Measurements from ENCODE around the gene GFOD2. TPM values are rescaled to one million over a fixed set of nuclear protein-coding genes. Genes with fewer than 3 reads are reported as not detected.

Gene GFOD2
- total RNA-seq, 4 donors from 2014 or later = 10.5 to 24.6 (median 17.2) TPM

DNA sequence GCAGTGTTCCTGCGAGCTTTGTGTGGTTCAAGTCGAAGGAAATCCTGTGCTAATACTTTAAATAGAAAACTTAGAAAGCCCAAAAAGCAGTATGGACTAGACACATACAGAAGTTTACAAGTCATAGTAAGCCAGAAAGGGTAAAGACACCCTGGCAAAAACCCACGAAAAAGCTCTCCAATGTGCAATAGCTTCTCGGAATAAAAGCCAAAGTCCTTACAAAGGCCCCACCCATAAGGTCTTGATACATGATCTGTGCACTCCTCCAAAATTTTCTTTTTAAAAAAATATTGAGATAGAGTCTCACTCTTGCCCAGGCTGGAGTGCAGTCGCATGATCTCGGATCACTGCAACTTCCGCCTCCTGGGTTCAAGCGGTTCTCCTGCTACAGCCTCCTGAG is 42.2 kb downstream of the GFOD2 start:
- H3K27me3 ChIP-seq = no peaks in the 10 kb centered on the region
- TF ChIP-seq EP300 (IDR thresholded peaks at IDR 0.05) (no peak), POLR2A (IDR thresholded peaks at IDR 0.05) (no peak)
- TF ChIP-seq, protein P1, sequence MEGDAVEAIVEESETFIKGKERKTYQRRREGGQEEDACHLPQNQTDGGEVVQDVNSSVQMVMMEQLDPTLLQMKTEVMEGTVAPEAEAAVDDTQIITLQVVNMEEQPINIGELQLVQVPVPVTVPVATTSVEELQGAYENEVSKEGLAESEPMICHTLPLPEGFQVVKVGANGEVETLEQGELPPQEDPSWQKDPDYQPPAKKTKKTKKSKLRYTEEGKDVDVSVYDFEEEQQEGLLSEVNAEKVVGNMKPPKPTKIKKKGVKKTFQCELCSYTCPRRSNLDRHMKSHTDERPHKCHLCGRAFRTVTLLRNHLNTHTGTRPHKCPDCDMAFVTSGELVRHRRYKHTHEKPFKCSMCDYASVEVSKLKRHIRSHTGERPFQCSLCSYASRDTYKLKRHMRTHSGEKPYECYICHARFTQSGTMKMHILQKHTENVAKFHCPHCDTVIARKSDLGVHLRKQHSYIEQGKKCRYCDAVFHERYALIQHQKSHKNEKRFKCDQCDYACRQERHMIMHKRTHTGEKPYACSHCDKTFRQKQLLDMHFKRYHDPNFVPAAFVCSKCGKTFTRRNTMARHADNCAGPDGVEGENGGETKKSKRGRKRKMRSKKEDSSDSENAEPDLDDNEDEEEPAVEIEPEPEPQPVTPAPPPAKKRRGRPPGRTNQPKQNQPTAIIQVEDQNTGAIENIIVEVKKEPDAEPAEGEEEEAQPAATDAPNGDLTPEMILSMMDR (IDR thresholded peaks at IDR 0.05) = no peak
- peaks cover 0 to 42% (median 16%) of the 10 kb centered on the region in 4 donors for H3K4me1 ChIP-seq
- no peak for DNase-seq (ENCODE audit: low spot score in 2 of 2)
- peaks cover 0 to 30% (median 0%) of the 10 kb centered on the region in 3 donors for H3K36me3 ChIP-seq
- H3K9me3 ChIP-seq = no peaks in the 10 kb centered on the region
- H3K4me3 ChIP-seq = no peak overlapping the region
- WGBS, 2 donors = 64 to 76% methylated on average over 8 of the region's 8 CpGs
- H3K27ac ChIP-seq = peak overlapping the region in 1 of 4 donors; percentile 32

DNA sequence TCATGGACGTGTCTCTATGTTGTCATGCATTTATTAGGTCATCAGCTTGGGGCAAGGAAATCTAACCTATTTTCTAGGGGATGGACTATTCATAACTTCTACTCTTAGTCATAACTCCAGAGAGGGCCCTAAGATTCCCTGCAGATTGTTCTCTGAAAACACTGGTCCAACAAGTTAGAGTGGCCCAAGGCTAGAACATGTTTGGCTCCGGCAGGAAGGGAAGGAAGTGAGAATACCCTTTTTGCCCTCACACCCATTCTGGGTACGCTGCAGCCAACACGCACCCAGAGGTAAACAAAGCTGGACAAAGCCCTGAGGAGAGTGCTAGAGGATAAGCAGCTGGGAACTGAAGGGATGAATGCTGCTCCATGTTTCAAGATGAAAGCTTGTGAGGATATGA is 42.6 kb downstream of the GFOD2 start:
- TF ChIP-seq, protein P1 (IDR thresholded peaks at IDR 0.05) = no peak
- TF ChIP-seq EP300 (IDR thresholded peaks at IDR 0.05) (no peak), POLR2A (IDR thresholded peaks at IDR 0.05) (no peak)
- H3K4me1 ChIP-seq = peaks cover 0 to 42% (median 16%) of the 10 kb centered on the region in 4 donors
- H3K9me3 ChIP-seq = no peaks in the 10 kb centered on the region
- WGBS, 2 donors = 75 to 77% methylated on average over 4 of the region's 4 CpGs
- H3K36me3 ChIP-seq = peaks cover 0 to 25% (median 0%) of the 10 kb centered on the region in 3 donors
- H3K27me3 ChIP-seq = no peaks in the 10 kb centered on the region
- DNase-seq (ENCODE audit: low spot score in 2 of 2) = no peak
- no peak overlapping the region for H3K4me3 ChIP-seq
- H3K27ac ChIP-seq = peak overlapping the region in 1 of 4 donors; percentile 32

DNA sequence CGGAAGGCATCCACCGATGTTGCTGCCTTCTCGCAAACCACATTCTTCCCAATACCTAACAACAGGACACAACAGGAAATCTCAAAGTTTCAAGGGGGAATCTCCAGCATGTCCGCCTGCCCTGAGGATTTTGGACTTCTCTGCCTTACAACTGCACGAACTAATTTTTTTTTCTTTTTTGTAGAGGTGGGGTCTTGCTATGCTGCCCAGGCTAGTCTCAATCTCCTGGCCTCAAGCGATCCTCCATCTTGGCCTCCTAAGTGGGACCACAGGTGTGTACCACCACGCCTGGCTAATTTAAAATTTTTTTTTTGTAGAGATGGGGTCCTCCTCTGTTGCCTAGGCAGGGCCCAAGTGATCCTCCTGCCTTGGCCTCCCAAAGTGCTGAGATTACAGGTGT is 43.1 kb downstream of the GFOD2 start:
- DNase-seq (ENCODE audit: low spot score in 2 of 2) = no peak
- Histone ChIP-seq H3K9me3 (no peaks in the 10 kb centered on the region), H3K4me3 (no peak overlapping the region), H3K36me3 (peaks cover 0 to 23% (median 0%) of the 10 kb centered on the region in 3 donors), H3K27ac (no peak overlapping the region), H3K27me3 (no peaks in the 10 kb centered on the region), H3K4me1 (peaks cover 0 to 42% (median 16%) of the 10 kb centered on the region in 4 donors)
- TF ChIP-seq POLR2A (IDR thresholded peaks at IDR 0.05) = no peak
- TF ChIP-seq, protein P1 (IDR thresholded peaks at IDR 0.05) = no peak
- TF ChIP-seq EP300 (IDR thresholded peaks at IDR 0.05) = no peak
- 89 to 94% methylated on average over 7 of the region's 7 CpGs for WGBS, 2 donors

DNA sequence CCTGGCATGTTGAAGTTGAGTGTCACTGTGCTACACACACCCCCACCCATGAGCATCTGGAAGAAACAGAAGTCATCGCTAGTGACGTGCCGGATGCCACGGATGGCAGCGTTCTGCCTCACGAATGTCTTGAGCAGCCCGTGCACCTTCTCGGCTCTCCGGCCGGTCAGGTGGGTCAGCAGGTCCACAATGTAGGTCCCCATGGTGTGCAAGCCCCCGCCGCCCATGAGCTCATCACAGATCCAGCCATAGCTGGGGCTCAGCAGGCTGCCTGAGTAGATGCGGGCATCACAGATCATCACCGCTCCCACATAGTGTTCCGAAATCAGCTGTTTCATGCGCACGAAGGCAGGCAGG is 43.6 kb downstream of the GFOD2 start:
- H3K36me3 ChIP-seq = peaks cover 0 to 20% (median 0%) of the 10 kb centered on the region in 3 donors
- H3K27ac ChIP-seq = no peak overlapping the region
- no peaks in the 10 kb centered on the region for H3K9me3 ChIP-seq
- H3K4me1 ChIP-seq = peaks cover 0 to 42% (median 16%) of the 10 kb centered on the region in 4 donors
- H3K4me3 ChIP-seq = no peak overlapping the region
- WGBS, 2 donors = 92 to 97% methylated on average over 13 to 15 of the region's 17 CpGs
- no peaks in the 10 kb centered on the region for H3K27me3 ChIP-seq
- DNase-seq (ENCODE audit: low spot score in 2 of 2) = no peak
- TF ChIP-seq, protein P1 (IDR thresholded peaks at IDR 0.05) = no peak

DNA sequence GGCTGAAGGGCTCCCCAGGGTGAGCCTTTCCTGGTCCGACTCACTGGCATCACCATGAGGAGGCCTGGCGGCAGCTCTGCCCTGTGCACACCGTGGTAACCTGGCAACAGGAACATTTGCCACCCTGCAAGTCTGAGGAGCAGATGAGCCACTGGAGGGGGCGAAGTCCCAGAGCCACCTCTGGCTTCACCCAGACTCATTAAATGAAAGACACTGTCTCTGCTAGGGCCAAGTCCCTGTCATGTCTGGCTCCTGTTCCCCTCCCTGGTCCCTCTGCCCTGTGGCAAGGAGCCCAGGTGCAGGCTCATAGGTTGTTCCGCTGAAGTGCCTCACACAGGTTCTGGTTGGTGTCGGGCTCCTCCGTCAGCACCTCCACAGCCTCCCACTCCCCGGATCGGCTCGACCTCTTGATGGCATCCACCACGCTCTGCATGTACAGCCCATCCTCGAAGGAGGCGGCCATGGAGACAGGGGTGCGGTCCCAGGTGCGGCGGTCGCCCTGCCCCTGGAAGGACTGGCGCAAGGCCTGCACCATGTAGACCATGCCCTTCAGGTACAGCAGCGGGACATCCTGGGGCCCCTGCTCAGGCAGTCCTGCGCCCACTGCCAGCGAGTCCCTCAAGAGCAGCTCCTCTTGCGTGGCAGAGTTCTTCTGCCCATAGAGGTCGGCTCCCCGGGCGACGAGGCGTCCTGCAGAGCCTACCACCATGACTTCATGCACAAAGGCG is 44.1 kb downstream of the GFOD2 start:
- Histone ChIP-seq H3K27me3 (no peaks in the 10 kb centered on the region), H3K4me3 (no peak overlapping the region), H3K36me3 (peaks cover 0 to 16% (median 0%) of the 10 kb centered on the region in 3 donors), H3K27ac (peak overlapping the region in 3 of 4 donors; percentile 68 to 91 (median 83)), H3K9me3 (no peaks in the 10 kb centered on the region), H3K4me1 (peaks cover 0 to 42% (median 16%) of the 10 kb centered on the region in 4 donors)
- DNase-seq (ENCODE audit: low spot score in 2 of 2) = no peak
- TF ChIP-seq POLR2A (IDR thresholded peaks at IDR 0.05) (no peak), EP300 (IDR thresholded peaks at IDR 0.05) (no peak)
- TF ChIP-seq, protein P1 (IDR thresholded peaks at IDR 0.05) = no peak
- WGBS, 2 donors = 92 to 94% methylated on average over 15 to 28 of the region's 28 CpGs
